ENCODE data around the gene FGFBP2.
"Not testable (repeated sequence)": the region's sequence is repeated elsewhere in the genome, so short reads cannot be mapped to it uniquely, and the experiment has no call there.

Gene FGFBP2

GRCh38 chr4:15928883-15929282, 34.1 kb downstream of the FGFBP2 start:
- Mint-ChIP-seq H3K36me3 (ENCODE audit: low read depth) (no peaks in the 10 kb centered on the region), H3K4me3 (no peak overlapping the region), H3K27me3 (peaks cover 34% of the 10 kb centered on the region), H3K27ac (no peak overlapping the region), H3K9me3 (no peaks in the 10 kb centered on the region), H3K4me1 (ENCODE audit: low read depth) (peaks cover 13% of the 10 kb centered on the region)
- no peak for DNase-seq

GRCh38 chr4:15926486-15926885, 36.5 kb downstream of the FGFBP2 start:
- Mint-ChIP-seq H3K4me1 (ENCODE audit: low read depth) (peaks cover 13% of the 10 kb centered on the region), H3K27me3 (peaks cover 18% of the 10 kb centered on the region), H3K9me3 (no peaks in the 10 kb centered on the region), H3K27ac (no peak overlapping the region), H3K36me3 (ENCODE audit: low read depth) (no peaks in the 10 kb centered on the region), H3K4me3 (no peak overlapping the region)
- no peak for DNase-seq

GRCh38 chr4:15925830-15926229, 37.1 kb downstream of the FGFBP2 start:
- Mint-ChIP-seq H3K27me3 (peaks cover 15% of the 10 kb centered on the region), H3K9me3 (no peaks in the 10 kb centered on the region), H3K36me3 (ENCODE audit: low read depth) (no peaks in the 10 kb centered on the region), H3K4me1 (ENCODE audit: low read depth) (peaks cover 13% of the 10 kb centered on the region), H3K27ac (no peak overlapping the region), H3K4me3 (no peak overlapping the region)
- DNase-seq = no peak

GRCh38 chr4:15921592-15921932, 41.4 kb downstream of the FGFBP2 start:
- no peaks in the 10 kb centered on the region for H3K9me3 Mint-ChIP-seq
- H3K27me3 Mint-ChIP-seq = peaks cover 29% of the 10 kb centered on the region
- H3K36me3 Mint-ChIP-seq (ENCODE audit: low read depth) = no peaks in the 10 kb centered on the region
- no peaks in the 10 kb centered on the region for H3K4me1 Mint-ChIP-seq (ENCODE audit: low read depth)
- H3K4me3 Mint-ChIP-seq = no peak overlapping the region
- no peak overlapping the region for H3K27ac Mint-ChIP-seq
- no peak for DNase-seq

GRCh38 chr4:15920723-15921591, 42.0 kb downstream of the FGFBP2 start:
- H3K4me3 Mint-ChIP-seq = no peak overlapping the region
- peaks cover 29% of the 10 kb centered on the region for H3K27me3 Mint-ChIP-seq
- H3K36me3 Mint-ChIP-seq (ENCODE audit: low read depth) = no peaks in the 10 kb centered on the region
- no peaks in the 10 kb centered on the region for H3K4me1 Mint-ChIP-seq (ENCODE audit: low read depth)
- H3K27ac Mint-ChIP-seq = no peak overlapping the region
- no peaks in the 10 kb centered on the region for H3K9me3 Mint-ChIP-seq
- DNase-seq = no peak

- H3K4me3 Mint-ChIP-seq = no peak overlapping the region
- no peak overlapping the region for H3K27ac Mint-ChIP-seq
- peaks cover 21% of the 10 kb centered on the region for H3K27me3 Mint-ChIP-seq
- no peak for DNase-seq
- no peaks in the 10 kb centered on the region for H3K9me3 Mint-ChIP-seq
- no peaks in the 10 kb centered on the region for H3K36me3 Mint-ChIP-seq (ENCODE audit: low read depth)
- H3K4me1 Mint-ChIP-seq (ENCODE audit: low read depth) = peaks cover 8% of the 10 kb centered on the region
Measured at GRCh38 chr4:15918484-15919129, 44.4 kb downstream of the FGFBP2 start.

- H3K36me3 Mint-ChIP-seq (ENCODE audit: low read depth) = no peaks in the 10 kb centered on the region
- DNase-seq = no peak
- no peak overlapping the region for H3K27ac Mint-ChIP-seq
- H3K27me3 Mint-ChIP-seq = peaks cover 21% of the 10 kb centered on the region
- H3K4me1 Mint-ChIP-seq (ENCODE audit: low read depth) = peaks cover 8% of the 10 kb centered on the region
- H3K9me3 Mint-ChIP-seq = no peaks in the 10 kb centered on the region
- no peak overlapping the region for H3K4me3 Mint-ChIP-seq
Measured at GRCh38 chr4:15917297-15917696, 45.7 kb downstream of the FGFBP2 start.

GRCh38 chr4:15916358-15916757, 46.6 kb downstream of the FGFBP2 start:
- H3K27me3 Mint-ChIP-seq = peaks cover 26% of the 10 kb centered on the region
- not testable (repeated sequence) for H3K9me3 Mint-ChIP-seq; DNase-seq; H3K4me3 Mint-ChIP-seq; H3K36me3 Mint-ChIP-seq (ENCODE audit: low read depth); H3K27ac Mint-ChIP-seq; H3K4me1 Mint-ChIP-seq (ENCODE audit: low read depth)

- no peaks in the 10 kb centered on the region for H3K9me3 Mint-ChIP-seq
- peaks cover 25% of the 10 kb centered on the region for H3K27me3 Mint-ChIP-seq
- peaks cover 8% of the 10 kb centered on the region for H3K4me1 Mint-ChIP-seq (ENCODE audit: low read depth)
- H3K36me3 Mint-ChIP-seq (ENCODE audit: low read depth) = no peaks in the 10 kb centered on the region
- no peak for DNase-seq
- H3K4me3 Mint-ChIP-seq = no peak overlapping the region
- H3K27ac Mint-ChIP-seq = no peak overlapping the region
Measured at GRCh38 chr4:15914736-15915135, 48.2 kb downstream of the FGFBP2 start.

GRCh38 chr4:15914291-15914690, 48.7 kb downstream of the FGFBP2 start:
- Mint-ChIP-seq H3K4me1 (ENCODE audit: low read depth) (peaks cover 8% of the 10 kb centered on the region), H3K9me3 (no peaks in the 10 kb centered on the region), H3K27ac (no peak overlapping the region), H3K4me3 (no peak overlapping the region), H3K27me3 (peaks cover 21% of the 10 kb centered on the region), H3K36me3 (ENCODE audit: low read depth) (no peaks in the 10 kb centered on the region)
- DNase-seq = no peak

- DNase-seq = no peak
Measured at GRCh38 chr4:15913631-15913970, 49.4 kb downstream of the FGFBP2 start.

GRCh38 chr4:15912961-15913630, 49.9 kb downstream of the FGFBP2 start:
- Mint-ChIP-seq H3K27ac (no peak overlapping the region), H3K4me3 (no peak overlapping the region), H3K27me3 (peaks cover 16% of the 10 kb centered on the region), H3K4me1 (ENCODE audit: low read depth) (peaks cover 8% of the 10 kb centered on the region), H3K9me3 (no peaks in the 10 kb centered on the region), H3K36me3 (ENCODE audit: low read depth) (no peaks in the 10 kb centered on the region)
- DNase-seq = no peak

More at GRCh38 chr4:15913631-15913970, 49.4 kb downstream of the FGFBP2 start:
- no peaks in the 10 kb centered on the region for H3K36me3 Mint-ChIP-seq (ENCODE audit: low read depth)
- H3K27ac Mint-ChIP-seq = no peak overlapping the region
- H3K9me3 Mint-ChIP-seq = no peaks in the 10 kb centered on the region
- H3K4me3 Mint-ChIP-seq = no peak overlapping the region
- H3K4me1 Mint-ChIP-seq (ENCODE audit: low read depth) = peaks cover 8% of the 10 kb centered on the region
- H3K27me3 Mint-ChIP-seq = peaks cover 16% of the 10 kb centered on the region

- Mint-ChIP-seq H3K4me3 (no peak overlapping the region), H3K27me3 (peaks cover 14% of the 10 kb centered on the region), H3K9me3 (no peaks in the 10 kb centered on the region), H3K4me1 (ENCODE audit: low read depth) (peaks cover 8% of the 10 kb centered on the region), H3K36me3 (ENCODE audit: low read depth) (no peaks in the 10 kb centered on the region), H3K27ac (no peak overlapping the region)
- no peak for DNase-seq
Measured at GRCh38 chr4:15912236-15912635, 50.7 kb downstream of the FGFBP2 start.

Measured in activated T-cell treated with anti-CD3 and anti-CD28 coated beads, Interleukin-2, amount 50 U/mL, for 24 hours (primary cell).